Colonic mucosa (tissue), 4 donors: ENCODE measurements around the gene BATF3. TPM values are rescaled to one million over a fixed set of nuclear protein-coding genes. Genes with fewer than 3 reads are reported as not detected.

Experiments used
- DNase-seq: peaks from one replicate; pipeline ENCODE4 v3.0.0-alpha.2; 2020
- H3K27ac ChIP-seq: fragments of 200-600 bp; one replicate; pipeline ENCODE4 v1.8.0; 2021
- H3K27me3 ChIP-seq: fragments of 200-600 bp; one replicate; pipeline ENCODE4 v1.8.0; 2021
- H3K36me3 ChIP-seq: fragments of 200-600 bp; one replicate; pipeline ENCODE4 v1.8.0; 2021
- H3K4me1 ChIP-seq: fragments of 200-600 bp; one replicate; pipeline ENCODE4 v1.8.0; 2021; ENCODE audit warnings: mild to moderate bottlenecking
- H3K4me3 ChIP-seq: fragments of 200-600 bp; one replicate; pipeline ENCODE4 v1.8.0; 2021
- H3K9ac ChIP-seq, 2 donors: one replicate each; pipeline ENCODE4 v1.7.0; 2013; ENCODE audit warnings: control low read depth in 2 of 2, low read depth in 2 of 2, low read length in 2 of 2
- H3K9me3 ChIP-seq: fragments of 200-600 bp; one replicate; pipeline ENCODE4 v1.8.0; 2021
- CTCF ChIP-seq: fragments of 200-600 bp; IDR thresholded peaks from one replicate; pipeline ENCODE4 v1.8.0; 2022; ENCODE audit warnings: antibody characterized with exemption, mild to moderate bottlenecking
- intact Hi-C: fragments of 100-400 bp; cut with DNase I; formaldehyde crosslinking; loops from one replicate; pipeline ENCODE4 v1.14.1; 2022
- total RNA-seq, 2 donors: library from RNA; stranded (reverse); fragmentation: NEBNext Ultra II Directional in 1 of 2; extraction: Animal tissue kit (Norgen Biotek cat#: 25700) in 1 of 2; gene quantifications; one replicate each; pipeline ENCODE4 v1.2.1, GENCODE V29; 2021
- donor health status: healthy.
- donor health status: DM: no; HTN: no; CAD: no.
- donor health status: DM: no; HTN: no; CAD: no.

Gene BATF3
- total RNA-seq, 2 donors from 2014 or later: 0.74 to 0.88 TPM

GRCh38 chr1:212683357-212683722 is 16.3 kb downstream of the BATF3 start:
- Histone ChIP-seq H3K36me3 (no peaks in the 10 kb centered on the region), H3K27me3 (no peaks in the 10 kb centered on the region), H3K4me1 (no peaks in the 10 kb centered on the region), H3K9me3 (no peaks in the 10 kb centered on the region), H3K27ac (no peak overlapping the region), H3K9ac (no peak overlapping the region), H3K4me3 (no peak overlapping the region)
- TF ChIP-seq CTCF: no peak
- intact Hi-C loops: no loop called here
- DNase-seq: peak; percentile 34

DNA sequence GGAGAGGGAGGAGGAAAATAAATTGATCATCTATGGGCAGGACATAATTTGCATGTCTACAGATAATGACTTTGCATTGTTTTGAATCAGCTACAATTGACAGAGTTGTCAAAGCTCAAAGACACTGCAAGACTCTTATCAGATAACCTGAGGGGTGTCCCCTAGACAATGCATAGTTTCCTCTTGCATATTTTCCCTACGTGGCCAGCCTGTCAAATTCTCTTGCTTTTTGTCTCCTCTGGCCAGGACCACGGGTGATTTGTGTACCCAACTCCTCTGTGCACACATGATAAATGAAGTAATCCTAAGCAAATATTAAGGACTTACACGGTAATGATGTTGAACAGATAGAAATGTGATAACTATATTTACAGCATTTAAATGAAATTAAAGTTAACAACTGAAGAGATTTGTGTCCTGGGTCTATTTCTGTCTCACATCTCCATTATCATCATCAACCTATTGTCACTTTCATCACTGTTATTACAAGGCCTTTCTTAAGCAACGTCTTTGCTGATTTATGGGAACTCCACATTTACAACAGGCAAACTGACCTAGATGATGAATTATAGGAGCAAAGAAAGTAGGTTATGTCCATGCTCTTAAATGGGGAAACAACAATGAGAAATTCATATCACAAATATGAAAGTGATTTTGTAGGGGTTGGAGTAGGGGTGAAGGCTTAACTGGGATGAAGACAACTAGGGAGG is 18.8 kb downstream of the BATF3 start:
- H3K27me3 ChIP-seq: no peaks in the 10 kb centered on the region
- no peak for DNase-seq
- no peak for TF ChIP-seq CTCF

GRCh38 chr1:212678456-212679410 is 20.9 kb downstream of the BATF3 start:
- no peak overlapping the region for H3K4me3 ChIP-seq
- H3K4me1 ChIP-seq: no peaks in the 10 kb centered on the region
- H3K27ac ChIP-seq: no peak overlapping the region
- H3K27me3 ChIP-seq: no peaks in the 10 kb centered on the region
- no peaks in the 10 kb centered on the region for H3K9me3 ChIP-seq
- DNase-seq: no peak
- TF ChIP-seq CTCF: no peak
- intact Hi-C loops: no loop called here
- no peak overlapping the region for H3K9ac ChIP-seq
- no peaks in the 10 kb centered on the region for H3K36me3 ChIP-seq

More for the DNA sequence above, 18.8 kb downstream of the BATF3 start:
- Histone ChIP-seq H3K4me3 (no peak overlapping the region), H3K27ac (no peak overlapping the region), H3K36me3 (no peaks in the 10 kb centered on the region), H3K9ac (no peak overlapping the region), H3K4me1 (no peaks in the 10 kb centered on the region), H3K9me3 (no peaks in the 10 kb centered on the region)
- intact Hi-C loops: no loop called here

GRCh38 chr1:212677573-212677972 is 22.1 kb downstream of the BATF3 start:
- Histone ChIP-seq H3K36me3 (no peaks in the 10 kb centered on the region), H3K27me3 (no peaks in the 10 kb centered on the region), H3K4me1 (no peaks in the 10 kb centered on the region), H3K9ac (no peak overlapping the region), H3K4me3 (no peak overlapping the region), H3K9me3 (no peaks in the 10 kb centered on the region), H3K27ac (no peak overlapping the region)
- no peak for DNase-seq
- no peak for TF ChIP-seq CTCF
- intact Hi-C loops: no loop called here

DNA sequence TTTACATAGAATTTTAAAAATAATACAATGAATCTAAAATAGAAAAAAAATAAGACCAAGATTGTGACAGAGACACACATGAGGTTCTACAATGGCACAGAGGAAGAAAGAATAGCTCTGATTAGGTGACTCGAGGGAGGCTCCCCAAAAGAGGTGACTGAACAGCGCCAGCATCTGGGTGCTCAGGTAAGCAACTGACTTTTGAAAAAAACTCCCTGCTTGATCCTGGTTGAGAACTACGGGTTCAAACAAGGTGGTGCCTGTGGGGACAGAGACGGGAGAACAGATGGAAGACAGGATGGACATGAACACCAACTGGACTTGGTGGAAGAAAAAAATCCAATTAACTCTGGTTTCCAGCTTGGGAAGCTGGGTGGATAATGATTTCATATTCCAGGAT is 22.5 kb downstream of the BATF3 start:
- Histone ChIP-seq H3K27ac (no peak overlapping the region), H3K4me3 (no peak overlapping the region), H3K9ac (no peak overlapping the region), H3K36me3 (no peaks in the 10 kb centered on the region), H3K4me1 (no peaks in the 10 kb centered on the region), H3K27me3 (no peaks in the 10 kb centered on the region), H3K9me3 (no peaks in the 10 kb centered on the region)
- DNase-seq: no peak
- no peak for TF ChIP-seq CTCF
- intact Hi-C loops: no loop called here
